ENCODE results near the gene ZNF276.
A peak's percentile ranks its signal among the peaks of the same experiment; 100 is the strongest.

The ZNF276 gene

GRCh38 chr16:89712274-89712781, 9.0 kb upstream of the ZNF276 start:
- peak; percentile 45 for DNase-seq

- DNase-seq: no peak
Measured at GRCh38 chr16:89716493-89716892, 4.8 kb upstream of the ZNF276 start.

- no peak for DNase-seq
Measured at GRCh38 chr16:89716916-89717687, 4.2 kb upstream of the ZNF276 start.

- DNase-seq: peak; percentile 44
Measured at GRCh38 chr16:89717688-89718505, 3.4 kb upstream of the ZNF276 start.

- no peak for DNase-seq
Measured at GRCh38 chr16:89720551-89720812, 855 bp upstream of the ZNF276 start.

- DNase-seq: peak; percentile 93
Measured at GRCh38 chr16:89721546-89722391, 432 bp downstream of the ZNF276 start.

- peak; percentile 97 for DNase-seq
Measured at GRCh38 chr16:89722392-89723278, 1.3 kb downstream of the ZNF276 start.

GRCh38 chr16:89723279-89724250, 2.2 kb downstream of the ZNF276 start:
- DNase-seq: peak; percentile 74

GRCh38 chr16:89727406-89728120, 6.2 kb downstream of the ZNF276 start:
- no peak for DNase-seq

- DNase-seq: no peak
Measured at GRCh38 chr16:89729293-89729692, 8.0 kb downstream of the ZNF276 start.

GRCh38 chr16:89729863-89730593, 8.7 kb downstream of the ZNF276 start:
- DNase-seq: no peak

- no peak for DNase-seq
Measured at GRCh38 chr16:89730610-89731234, 9.4 kb downstream of the ZNF276 start.

GRCh38 chr16:89732142-89732917, 11.0 kb downstream of the ZNF276 start:
- DNase-seq: no peak

GRCh38 chr16:89732918-89733242, 11.5 kb downstream of the ZNF276 start:
- no peak for DNase-seq

- DNase-seq: no peak
Measured at GRCh38 chr16:89733322-89733721, 12.0 kb downstream of the ZNF276 start.

- no peak for DNase-seq
Measured at GRCh38 chr16:89733792-89734191, 12.5 kb downstream of the ZNF276 start.

- no peak for DNase-seq
Measured at GRCh38 chr16:89736554-89736953, 15.2 kb downstream of the ZNF276 start.

- DNase-seq: peak; percentile 67
Measured at GRCh38 chr16:89737341-89738071, 16.2 kb downstream of the ZNF276 start.
